CD4-positive, alpha-beta T cell (primary cell): Measurements from ENCODE around the gene NXF3. TPM values are rescaled to one million over a fixed set of nuclear protein-coding genes. Genes with fewer than 3 reads are reported as not detected.
"Not testable (repeated sequence)": the region's sequence is repeated elsewhere in the genome, so short reads cannot be mapped to it uniquely, and the experiment has no call there.

Experiments
- ATAC-seq: fragments of 200-7000 bp; cut with Tn5 transposase; one replicate; pipeline ENCODE4 v1.10.0; 2022; ENCODE audit warnings: mild to moderate bottlenecking; ENCODE audit not compliant: poor library complexity
- CTCF ChIA-PET: fragments of 350-600 bp; sonication (Branson Sonifier 250); formaldehyde crosslinking; loops from one replicate; lab custom pipeline; 2021; ENCODE audit warnings: antibody characterized with exemption, inconsistent platforms; lab: Charles Lee
- POLR2A ChIA-PET: fragments of 350-600 bp; sonication (Branson Sonifier 250); formaldehyde crosslinking; loops from one replicate; lab custom pipeline; 2021; ENCODE audit warnings: antibody characterized with exemption, inconsistent platforms; lab: Charles Lee
- DNase-seq, 14 experiments: peaks; one replicate each; pipeline ENCODE4 v3.0.0-alpha.2; 2013 to 2020; ENCODE audit warnings: mixed read lengths in 2 of 14
- H3K27ac ChIP-seq, 2 donors: one replicate each; pipeline versions ENCODE4 v1.5.1 to v1.7.0; 2013; ENCODE audit warnings: low read length in 2 of 2, low read depth in 1 of 2, mild to moderate bottlenecking in 1 of 2
- H3K27me3 ChIP-seq, 2 experiments: 1 replicate in 1 of 2; 2 replicates in 1 of 2; pipeline versions ENCODE4 v1.6.1 to v1.7.0; 2013; ENCODE audit warnings: low read length in 2 of 2, control low read depth in 1 of 2, mild to moderate bottlenecking in 1 of 2, moderate library complexity in 1 of 2; ENCODE audit not compliant: insufficient read depth in 2 of 2, control insufficient read depth in 1 of 2
- H3K36me3 ChIP-seq: one replicate; pipeline ENCODE4 v1.6.1; 2013; ENCODE audit warnings: low read length, control low read depth; ENCODE audit not compliant: insufficient read depth
- H3K4me1 ChIP-seq: one replicate; pipeline ENCODE4 v1.6.1; 2013; ENCODE audit warnings: low read length, control low read depth; ENCODE audit not compliant: insufficient read depth
- H3K4me3 ChIP-seq: one replicate; pipeline ENCODE4 v1.5.1; 2013; ENCODE audit warnings: mild to moderate bottlenecking, low read length, moderate library complexity
- H3K9me3 ChIP-seq, 2 experiments: 1 replicate in 1 of 2; 2 replicates in 1 of 2; pipeline versions ENCODE4 v1.6.1 to v1.7.0; 2013; ENCODE audit warnings: low read length in 2 of 2, mild to moderate bottlenecking in 2 of 2, control low read depth in 1 of 2, moderate library complexity in 1 of 2; ENCODE audit not compliant: control insufficient read depth in 1 of 2, insufficient read depth in 1 of 2
- H3K27ac Mint-ChIP-seq: one replicate; pipeline ENCODE4 v1.8.0; 2020; ENCODE audit warnings: mixed read lengths
- H3K27me3 Mint-ChIP-seq: one replicate; pipeline ENCODE4 v1.8.0; 2021; ENCODE audit warnings: mixed read lengths
- H3K36me3 Mint-ChIP-seq: one replicate; pipeline ENCODE4 v1.8.0; 2021; ENCODE audit warnings: low read depth, mixed read lengths
- H3K4me1 Mint-ChIP-seq: one replicate; pipeline ENCODE4 v1.8.0; 2021; ENCODE audit warnings: low read depth, mixed read lengths
- H3K4me3 Mint-ChIP-seq: one replicate; pipeline ENCODE4 v1.8.0; 2020; ENCODE audit warnings: mild to moderate bottlenecking, mixed read lengths
- H3K9me3 Mint-ChIP-seq: one replicate; pipeline ENCODE4 v1.8.0; 2020; ENCODE audit warnings: mixed read lengths
- CTCF ChIP-seq: fragments of 200-600 bp; IDR thresholded peaks from one replicate; pipeline ENCODE4 v1.8.0; 2022; ENCODE audit warnings: antibody characterized with exemption, mild to moderate bottlenecking
- intact Hi-C, 2 experiments: fragments of 100-400 bp; cut with DNase I in 1 of 2; cut with micrococcal nuclease in 1 of 2; formaldehyde crosslinking; loops; one replicate each; pipeline versions ENCODE4 v1.15.1 to v1.9.0; 2023 to 2025; cut with DNase I, micrococcal nuclease
- total RNA-seq, 174 experiments: library from RNA in 2 of 174; stranded (reverse) in 2 of 174; gene quantifications; one replicate each; pipeline ENCODE4 v1.2.3 and lab custom pipeline; 2021 to 2026

NXF3 gene
- total RNA-seq, 2 experiments from 2014 or later = not detected

DNA sequence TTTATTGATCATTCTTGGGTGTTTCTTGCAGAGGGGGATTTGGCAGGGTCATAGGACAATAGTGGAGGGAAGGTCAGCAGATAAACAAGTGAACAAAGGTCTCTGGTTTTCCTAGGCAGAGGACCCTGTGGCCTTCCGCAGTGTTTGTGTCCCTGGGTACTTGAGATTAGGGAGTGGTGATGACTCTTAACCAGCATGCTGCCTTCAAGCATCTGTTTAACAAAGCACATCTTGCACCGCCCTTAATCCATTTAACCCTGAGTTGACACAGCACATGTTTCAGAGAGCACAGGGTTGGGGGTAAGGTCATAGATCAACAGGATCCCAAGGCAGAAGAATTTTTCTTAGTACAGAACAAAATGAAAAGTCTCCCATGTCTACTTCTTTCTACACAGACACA, 10.9 kb upstream of the NXF3 start:
- H3K36me3 ChIP-seq, H3K27me3 Mint-ChIP-seq, H3K9me3 Mint-ChIP-seq, CTCF ChIA-PET, H3K36me3 Mint-ChIP-seq, H3K4me3 ChIP-seq, H3K4me3 Mint-ChIP-seq, H3K27ac Mint-ChIP-seq, H3K4me1 ChIP-seq, DNase-seq, H3K27me3 ChIP-seq, intact Hi-C loops, H3K27ac ChIP-seq, POLR2A ChIA-PET, H3K4me1 Mint-ChIP-seq, ATAC-seq: not testable (repeated sequence)
- peaks cover 0 to 13% of the 10 kb centered on the region in 2 experiments for H3K9me3 ChIP-seq

GRCh38 chrX:103101299-103102042, 8.5 kb upstream of the NXF3 start:
- Mint-ChIP-seq H3K4me3 (no peak overlapping the region), H3K36me3 (no peaks in the 10 kb centered on the region), H3K9me3 (no peaks in the 10 kb centered on the region), H3K27ac (no peak overlapping the region), H3K4me1 (no peaks in the 10 kb centered on the region), H3K27me3 (peaks cover 4% of the 10 kb centered on the region)
- ChIA-PET CTCF (no interaction called here), POLR2A (no interaction called here)
- no peak for TF ChIP-seq CTCF
- Histone ChIP-seq H3K4me3 (no peak overlapping the region), H3K4me1 (no peaks in the 10 kb centered on the region), H3K36me3 (no peaks in the 10 kb centered on the region), H3K27ac (no peak overlapping the region), H3K9me3 (no peaks in the 10 kb centered on the region), H3K27me3 (no peaks in the 10 kb centered on the region)
- DNase-seq (no peak), ATAC-seq (no peak)
- intact Hi-C loops = no loop called here

- Histone ChIP-seq H3K9me3 (no peaks in the 10 kb centered on the region), H3K4me1 (no peaks in the 10 kb centered on the region), H3K27me3 (no peaks in the 10 kb centered on the region), H3K36me3 (no peaks in the 10 kb centered on the region), H3K4me3 (no peak overlapping the region), H3K27ac (no peak overlapping the region)
- H3K27ac Mint-ChIP-seq = no peak overlapping the region
- no peaks in the 10 kb centered on the region for H3K9me3 Mint-ChIP-seq
- intact Hi-C loops = no loop called here
- CTCF ChIA-PET = no interaction called here
- no peak overlapping the region for H3K4me3 Mint-ChIP-seq
- DNase-seq (no peak), ATAC-seq (no peak)
- H3K27me3 Mint-ChIP-seq = peaks cover 4% of the 10 kb centered on the region
- H3K36me3 Mint-ChIP-seq = no peaks in the 10 kb centered on the region
- POLR2A ChIA-PET = no interaction called here
- H3K4me1 Mint-ChIP-seq = no peaks in the 10 kb centered on the region
- TF ChIP-seq CTCF = no peak
Observed at GRCh38 chrX:103100484-103100883, 7.5 kb upstream of the NXF3 start.

- no peak for TF ChIP-seq CTCF
- intact Hi-C loops = no loop called here
- H3K27me3 ChIP-seq = no peaks in the 10 kb centered on the region
- POLR2A ChIA-PET = no interaction called here
- ATAC-seq = no peak
- no peaks in the 10 kb centered on the region for H3K9me3 ChIP-seq
- Mint-ChIP-seq H3K36me3 (no peaks in the 10 kb centered on the region), H3K27me3 (peaks cover 4% of the 10 kb centered on the region), H3K4me1 (no peaks in the 10 kb centered on the region), H3K9me3 (no peaks in the 10 kb centered on the region), H3K4me3 (no peak overlapping the region), H3K27ac (no peak overlapping the region)
- H3K36me3 ChIP-seq = no peaks in the 10 kb centered on the region
- H3K4me3 ChIP-seq = no peak overlapping the region
- DNase-seq = no peak
- H3K4me1 ChIP-seq = no peaks in the 10 kb centered on the region
- H3K27ac ChIP-seq = no peak overlapping the region
- CTCF ChIA-PET = no interaction called here
Observed at GRCh38 chrX:103099691-103100090, 6.7 kb upstream of the NXF3 start.
